OCI-LY7 (cell line): ENCODE results near the gene RPS3.

Source experiments
- CTCF ChIP-seq: fragments of 200-600 bp; sonication (generic); conservative IDR thresholded peaks from 2 replicates; pipeline ENCODE4 v1.5.1; 2014; ENCODE audit warnings: mild to moderate bottlenecking, antibody characterized with exemption, low read length, moderate library complexity, mixed read lengths
- EZH2phosphoT487 ChIP-seq: fragments of 200-600 bp; sonication (generic); IDR thresholded peaks from 2 replicates; pipeline ENCODE4 v1.6.1; 2018; ENCODE audit warnings: low read depth, borderline replicate concordance, mild to moderate bottlenecking, mixed run types, antibody characterized with exemption, low read length, moderate library complexity, mixed read lengths

- TF ChIP-seq CTCF (no peak), EZH2phosphoT487 (no peak)
Measured at GRCh38 chr11:75420224-75421034, 21.1 kb downstream of the RPS3 start.
